SH-SY5Y (cell line): ENCODE results near the gene NOG.

Experiments
- GATA2 ChIP-seq: IDR thresholded peaks from 2 replicates; pipeline ENCODE4 v1.6.1; 2011; ENCODE audit warnings: mild to moderate bottlenecking, low read depth, low read length
- GATA3 ChIP-seq: IDR thresholded peaks from 2 replicates; pipeline ENCODE4 v1.6.1; 2011; ENCODE audit warnings: low read depth, mild to moderate bottlenecking, low read length, moderate library complexity

DNA sequence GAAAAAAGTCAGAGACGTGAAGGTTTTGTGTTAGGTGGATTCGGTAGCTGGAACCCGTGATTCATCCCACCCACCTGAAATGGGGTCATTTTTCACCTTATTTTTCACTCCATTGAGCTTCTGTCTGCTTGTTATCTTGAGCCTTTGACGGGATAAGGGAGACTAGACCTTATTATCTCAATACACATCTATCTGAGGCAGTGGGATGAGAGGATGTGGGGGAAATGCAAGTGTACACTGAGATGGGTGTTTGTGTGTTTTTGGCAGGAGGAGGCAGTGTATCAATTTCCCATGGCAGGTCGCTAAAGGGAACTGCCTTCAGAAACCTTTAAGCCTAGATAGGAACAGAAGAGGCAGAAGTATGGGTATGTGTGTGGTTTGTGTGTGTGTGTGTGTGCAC is 6.2 kb upstream of the NOG start:
- TF ChIP-seq GATA2: no peak
- no peak for TF ChIP-seq GATA3
